ENCODE results near the gene L3MBTL4. TPM values are rescaled to one million over a fixed set of nuclear protein-coding genes. Genes with fewer than 3 reads are reported as not detected.
"Not testable (repeated sequence)": the region's sequence is repeated elsewhere in the genome, so short reads cannot be mapped to it uniquely, and the experiment has no call there.

The L3MBTL4 gene
- total and polyA plus RNA-seq, 9 donors: 4.2 to 79.1 (median 23.7) TPM

- no peaks in the 10 kb centered on the region for H3K27me3 ChIP-seq
- H3K4me1 ChIP-seq (ENCODE audit: insufficient read depth): no peaks in the 10 kb centered on the region
- no peaks in the 10 kb centered on the region for H3K9me3 ChIP-seq
- H3K36me3 ChIP-seq: no peaks in the 10 kb centered on the region
- H3K4me3 ChIP-seq: no peak overlapping the region
- no peak for DNase-seq
- intact Hi-C loops (cut with DNase I): no loop called here
- TF ChIP-seq POLR2A (IDR thresholded peaks at IDR 0.05): no peak
- no peak for TF ChIP-seq EP300 (IDR thresholded peaks at IDR 0.05)
- TF ChIP-seq CTCF (IDR thresholded peaks at IDR 0.05): no peak
- WGBS, 3 donors: 80 to 86% (median 81%) methylated on average over 18 of the region's 18 CpGs
- H3K27ac ChIP-seq: no peak overlapping the region
Observed at GRCh38 chr18:6145645-6146306, 268.9 kb downstream of the L3MBTL4 start.

- intact Hi-C loops (cut with DNase I): no loop called here
- TF ChIP-seq POLR2A (IDR thresholded peaks at IDR 0.05): no peak
- no peak for TF ChIP-seq CTCF (IDR thresholded peaks at IDR 0.05)
- no peak for TF ChIP-seq EP300 (IDR thresholded peaks at IDR 0.05)
- Histone ChIP-seq H3K9me3 (no peaks in the 10 kb centered on the region), H3K27me3 (no peaks in the 10 kb centered on the region), H3K4me3 (no peak overlapping the region), H3K4me1 (ENCODE audit: insufficient read depth) (no peaks in the 10 kb centered on the region), H3K36me3 (no peaks in the 10 kb centered on the region), H3K27ac (no peak overlapping the region)
- DNase-seq: no peak
- 93 to 99% (median 98%) methylated on average over 3 of the region's 3 CpGs for WGBS, 3 donors
Observed at GRCh38 chr18:6139007-6139406, 275.7 kb downstream of the L3MBTL4 start.

GRCh38 chr18:6135901-6136300, 278.8 kb downstream of the L3MBTL4 start:
- H3K9me3 ChIP-seq; DNase-seq; H3K4me1 ChIP-seq (ENCODE audit: insufficient read depth); intact Hi-C loops (cut with DNase I); H3K36me3 ChIP-seq; H3K4me3 ChIP-seq; H3K27ac ChIP-seq; H3K27me3 ChIP-seq: not testable (repeated sequence)
- 95 to 97% (median 96%) methylated on average over 1 of the region's 1 CpG for WGBS, 3 donors

- H3K27ac ChIP-seq; H3K4me1 ChIP-seq (ENCODE audit: insufficient read depth); DNase-seq; intact Hi-C loops (cut with DNase I); H3K27me3 ChIP-seq; H3K4me3 ChIP-seq; H3K36me3 ChIP-seq; H3K9me3 ChIP-seq: not testable (repeated sequence)
- WGBS, 3 donors: 95 to 100% (median 97%) methylated on average over 2 of the region's 2 CpGs
Observed at GRCh38 chr18:6135029-6135428, 279.7 kb downstream of the L3MBTL4 start.

- Histone ChIP-seq H3K27me3 (no peaks in the 10 kb centered on the region), H3K4me3 (no peak overlapping the region), H3K9me3 (no peaks in the 10 kb centered on the region), H3K4me1 (ENCODE audit: insufficient read depth) (no peaks in the 10 kb centered on the region), H3K27ac (no peak overlapping the region), H3K36me3 (no peaks in the 10 kb centered on the region)
- WGBS, 3 donors: 87 to 91% (median 90%) methylated on average over 10 of the region's 10 CpGs
- intact Hi-C loops (cut with DNase I): no loop called here
- no peak for DNase-seq
- TF ChIP-seq EP300 (IDR thresholded peaks at IDR 0.05) (no peak), POLR2A (IDR thresholded peaks at IDR 0.05) (no peak), CTCF (IDR thresholded peaks at IDR 0.05) (no peak)
Observed at GRCh38 chr18:6132751-6133368, 281.9 kb downstream of the L3MBTL4 start.
